ENCODE data around the gene FRS2. TPM values are rescaled to one million over a fixed set of nuclear protein-coding genes. Genes with fewer than 3 reads are reported as not detected.

FRS2 gene
- total and polyA plus RNA-seq, 9 of the 15 experiments (the other 6 are each of a cell fraction or from before 2014, with no cell fraction given): 1.0 to 9.1 (median 6.0) TPM

- TF ChIP-seq THRA (IDR thresholded peaks at IDR 0.05) (no peak), ZNF644 (tag; IDR thresholded peaks at IDR 0.05; ENCODE audit: low read depth) (no peak), MBD2 (IDR thresholded peaks at IDR 0.05; ENCODE audit: borderline replicate concordance, low read depth) (peak; percentile 80; the same call in 1 of the 2 replicates), E2F6 (IDR thresholded peaks at IDR 0.05; ENCODE audit: borderline replicate concordance in 1 of 2, extremely low read depth in 1 of 2, insufficient read depth in 1 of 2, insufficient read length in 1 of 2, low read depth in 1 of 2, low read length in 1 of 2, poor library complexity in 1 of 2, severe bottlenecking in 1 of 2) (peak in 1 of 2 experiments; percentile 54), ZNF695 (CRISPR knock-in tag; IDR thresholded peaks at IDR 0.05) (no peak), NRF1 (conservative IDR thresholded peaks at IDR 0.05 in 1 of 2, IDR thresholded peaks at IDR 0.05 in 1 of 2) (peak; percentile 82 to 85), POLR2A (conservative IDR thresholded peaks at IDR 0.05) (peak; percentile 99), ZNF143 (CRISPR knock-in tag; IDR thresholded peaks at IDR 0.05) (no peak), SLC30A9 (CRISPR knock-in tag; IDR thresholded peaks at IDR 0.05) (no peak), ESRRB (CRISPR knock-in tag; IDR thresholded peaks at IDR 0.05; ENCODE audit: borderline replicate concordance) (no peak), FOXK2 (conservative IDR thresholded peaks at IDR 0.05 in 1 of 2, IDR thresholded peaks at IDR 0.05 in 1 of 2; ENCODE audit: low read depth in 2 of 2) (peak; percentile 72 to 84; a peak in 3 of 4 replicates), POLR3A (IDR thresholded peaks at IDR 0.05; ENCODE audit: borderline replicate concordance, extremely low read depth, insufficient read depth, insufficient read length) (no peak), MCM7 (IDR thresholded peaks at IDR 0.05) (no peak), PURB (CRISPR knock-in tag; IDR thresholded peaks at IDR 0.05; ENCODE audit: low read depth) (no peak), KLF6 (CRISPR knock-in tag; IDR thresholded peaks at IDR 0.05; ENCODE audit: borderline replicate concordance) (no peak), MLLT1 (IDR thresholded peaks at IDR 0.05) (peak in 1 of 2 experiments; percentile 51; a peak in 1 of 4 replicates), SOX6 (IDR thresholded peaks at IDR 0.05) (no peak; the same call in 1 of the 2 replicates), ZNF398 (CRISPR knock-in tag; IDR thresholded peaks at IDR 0.05) (no peak)
These were observed 115.2 kb downstream of the FRS2 start, which contains the start of gene CCT2 (continued) for GRCh38 chr12:69585189-69586062.

Data from K562 (cell line).